Measurements from ENCODE around the gene C11orf68. TPM values are rescaled to one million over a fixed set of nuclear protein-coding genes. Genes with fewer than 3 reads are reported as not detected.

C11orf68 gene
- total RNA-seq, 2 experiments from 2014 or later: 10.7 to 28.1 TPM

GRCh38 chr11:65937766-65938165 lies 18.9 kb upstream of the C11orf68 start:
- no peak overlapping the region for H3K27ac ChIP-seq (ENCODE audit: low read depth, low read length, poor library complexity, severe bottlenecking)
- DNase-seq (ENCODE audit: low spot score): no peak
- no peaks in the 10 kb centered on the region for H3K36me3 ChIP-seq (ENCODE audit: insufficient read depth, low read length)
- H4K20me1 ChIP-seq (ENCODE audit: insufficient read depth, low read length): no peaks in the 10 kb centered on the region
- H3K4me2 ChIP-seq (ENCODE audit: low read length): no peak overlapping the region
- no peak for TF ChIP-seq CTCF (conservative IDR thresholded peaks at IDR 0.05; ENCODE audit: low read length)
- TF ChIP-seq EZH2phosphoT487 (IDR thresholded peaks at IDR 0.05; ENCODE audit: borderline replicate concordance, low read depth, low read length): no peak
- no peak overlapping the region for H3K4me3 ChIP-seq (ENCODE audit: low read depth, low read length, poor library complexity, severe bottlenecking)
- no peak overlapping the region for H2AFZ ChIP-seq (ENCODE audit: low read length)
- POLR2A ChIA-PET: no interaction called here
- no peaks in the 10 kb centered on the region for H3K79me2 ChIP-seq (ENCODE audit: insufficient read depth, low read depth, low read length)
- H3K9me3 ChIP-seq (ENCODE audit: low read length): no peaks in the 10 kb centered on the region
- BruUV-seq (replicated peaks): no TSS peak
- CTCF ChIA-PET (ENCODE audit: unreplicated experiment): interaction anchor here (0.9 kb wide), 1 partner anchor 53 kb away, joined by 3 read pairs; no protein-coding TSS in a partner anchor
- H3K9me2 ChIP-seq (ENCODE audit: insufficient read depth, low read length): no peaks in the 10 kb centered on the region
- H3K4me1 ChIP-seq (ENCODE audit: insufficient read depth, low read length, poor library complexity, severe bottlenecking): peaks cover 7% of the 10 kb centered on the region
- intact Hi-C loops (cut with micrococcal nuclease; ENCODE audit: unreplicated experiment): no loop called here

- H3K4me1 ChIP-seq (ENCODE audit: insufficient read depth, low read length, poor library complexity, severe bottlenecking): peaks cover 7% of the 10 kb centered on the region
- no TSS peak for BruUV-seq (replicated peaks)
- no peak overlapping the region for H2AFZ ChIP-seq (ENCODE audit: low read length)
- POLR2A ChIA-PET: no interaction called here
- H4K20me1 ChIP-seq (ENCODE audit: insufficient read depth, low read length): no peaks in the 10 kb centered on the region
- H3K79me2 ChIP-seq (ENCODE audit: insufficient read depth, low read depth, low read length): no peaks in the 10 kb centered on the region
- DNase-seq (ENCODE audit: low spot score): no peak
- CTCF ChIA-PET (ENCODE audit: unreplicated experiment): no interaction called here
- H3K9me2 ChIP-seq (ENCODE audit: insufficient read depth, low read length): no peaks in the 10 kb centered on the region
- no peaks in the 10 kb centered on the region for H3K36me3 ChIP-seq (ENCODE audit: insufficient read depth, low read length)
- H3K4me3 ChIP-seq (ENCODE audit: low read depth, low read length, poor library complexity, severe bottlenecking): no peak overlapping the region
- TF ChIP-seq CTCF (conservative IDR thresholded peaks at IDR 0.05; ENCODE audit: low read length) (no peak), EZH2phosphoT487 (IDR thresholded peaks at IDR 0.05; ENCODE audit: borderline replicate concordance, low read depth, low read length) (no peak)
- intact Hi-C loops (cut with micrococcal nuclease; ENCODE audit: unreplicated experiment): no loop called here
- H3K27ac ChIP-seq (ENCODE audit: low read depth, low read length, poor library complexity, severe bottlenecking): no peak overlapping the region
- no peaks in the 10 kb centered on the region for H3K9me3 ChIP-seq (ENCODE audit: low read length)
- no peak overlapping the region for H3K4me2 ChIP-seq (ENCODE audit: low read length)
Measured at GRCh38 chr11:65934014-65934413, 15.2 kb upstream of the C11orf68 start.

- no TSS peak for BruUV-seq (replicated peaks)
- peaks cover 21% of the 10 kb centered on the region for H3K4me1 ChIP-seq (ENCODE audit: insufficient read depth, low read length, poor library complexity, severe bottlenecking)
- TF ChIP-seq EZH2phosphoT487 (IDR thresholded peaks at IDR 0.05; ENCODE audit: borderline replicate concordance, low read depth, low read length): no peak
- peak; percentile 56; the same call in 1 of the 2 replicates for TF ChIP-seq CTCF (conservative IDR thresholded peaks at IDR 0.05; ENCODE audit: low read length)
- H3K79me2 ChIP-seq (ENCODE audit: insufficient read depth, low read depth, low read length): no peaks in the 10 kb centered on the region
- peak; percentile 22 for DNase-seq (ENCODE audit: low spot score)
- no peak overlapping the region for H3K4me3 ChIP-seq (ENCODE audit: low read depth, low read length, poor library complexity, severe bottlenecking)
- no peaks in the 10 kb centered on the region for H4K20me1 ChIP-seq (ENCODE audit: insufficient read depth, low read length)
- CTCF ChIA-PET (ENCODE audit: unreplicated experiment): no interaction called here
- H3K27ac ChIP-seq (ENCODE audit: low read depth, low read length, poor library complexity, severe bottlenecking): no peak overlapping the region
- POLR2A ChIA-PET: no interaction called here
- H3K36me3 ChIP-seq (ENCODE audit: insufficient read depth, low read length): no peaks in the 10 kb centered on the region
- H3K9me3 ChIP-seq (ENCODE audit: low read length): no peaks in the 10 kb centered on the region
- H3K4me2 ChIP-seq (ENCODE audit: low read length): no peak overlapping the region
- intact Hi-C loops (cut with micrococcal nuclease; ENCODE audit: unreplicated experiment): no loop called here
- H2AFZ ChIP-seq (ENCODE audit: low read length): no peak overlapping the region
- H3K9me2 ChIP-seq (ENCODE audit: insufficient read depth, low read length): no peaks in the 10 kb centered on the region
Measured at GRCh38 chr11:65932558-65932919, 13.7 kb upstream of the C11orf68 start.
